Mucosa of stomach (tissue), 1 donor: Measurements from ENCODE around the gene NKAPD1.

Experiments used
- H3K27me3 ChIP-seq: one replicate; pipeline ENCODE4 v1.7.0; 2013; ENCODE audit warnings: mild to moderate bottlenecking, low read length; ENCODE audit not compliant: control insufficient read depth, insufficient read depth
- H3K36me3 ChIP-seq: one replicate; pipeline ENCODE4 v1.7.0; 2013; ENCODE audit warnings: low read length; ENCODE audit not compliant: control insufficient read depth, insufficient read depth
- H3K4me1 ChIP-seq: one replicate; pipeline ENCODE4 v1.7.0; 2013; ENCODE audit warnings: mild to moderate bottlenecking, low read length; ENCODE audit not compliant: control insufficient read depth, insufficient read depth
- H3K4me3 ChIP-seq: one replicate; pipeline ENCODE4 v1.7.0; 2013; ENCODE audit warnings: low read length
- H3K9ac ChIP-seq: one replicate; pipeline ENCODE4 v1.7.0; 2013; ENCODE audit warnings: mild to moderate bottlenecking, low read length, moderate library complexity
- H3K9me3 ChIP-seq: one replicate; pipeline ENCODE4 v1.7.0; 2013; ENCODE audit warnings: mild to moderate bottlenecking, low read length, moderate library complexity; ENCODE audit not compliant: control insufficient read depth
- donor health status: Pancreatic carcinoma.

Gene NKAPD1

DNA sequence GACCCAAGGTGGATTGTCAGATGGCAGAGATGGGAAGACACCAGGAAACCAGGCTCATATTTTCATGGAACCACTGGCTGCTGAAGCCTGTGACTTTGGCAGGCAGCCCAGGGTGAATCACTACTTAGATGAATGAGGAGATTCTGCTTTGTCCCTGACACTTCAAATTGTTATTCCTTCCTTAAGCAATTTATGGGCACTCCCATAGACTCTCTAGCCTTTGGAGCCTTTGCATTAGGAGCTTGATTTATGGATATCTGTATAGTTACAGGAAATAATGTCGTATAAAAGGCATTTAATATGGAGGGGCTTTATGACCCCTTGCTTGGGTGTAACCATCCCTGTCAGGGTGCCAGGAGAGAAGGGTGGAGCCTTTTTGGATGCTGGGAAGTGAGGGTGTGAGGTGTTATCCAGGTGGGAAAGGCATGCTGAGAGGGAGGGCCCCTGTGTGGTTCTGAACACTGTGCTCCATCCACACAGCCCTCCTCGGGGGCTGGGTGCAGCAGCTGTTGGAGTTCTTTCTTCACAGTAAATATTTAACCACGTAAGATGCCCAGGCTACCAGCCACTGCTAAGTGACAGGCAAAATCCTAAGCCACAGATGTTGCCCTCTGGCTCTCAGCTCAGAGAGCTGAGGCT, 54.5 kb downstream of the NKAPD1 start:
- H3K4me3 ChIP-seq: no peak overlapping the region
- H3K27me3 ChIP-seq: no peaks in the 10 kb centered on the region
- no peaks in the 10 kb centered on the region for H3K36me3 ChIP-seq
- no peaks in the 10 kb centered on the region for H3K9me3 ChIP-seq
- H3K9ac ChIP-seq: no peak overlapping the region
- peaks cover 12% of the 10 kb centered on the region for H3K4me1 ChIP-seq

- Histone ChIP-seq H3K4me3 (no peak overlapping the region), H3K36me3 (no peaks in the 10 kb centered on the region), H3K9ac (no peak overlapping the region), H3K4me1 (peaks cover 12% of the 10 kb centered on the region), H3K9me3 (no peaks in the 10 kb centered on the region), H3K27me3 (no peaks in the 10 kb centered on the region)
Observed at GRCh38 chr11:112129656-112130055, 55.6 kb downstream of the NKAPD1 start.

DNA sequence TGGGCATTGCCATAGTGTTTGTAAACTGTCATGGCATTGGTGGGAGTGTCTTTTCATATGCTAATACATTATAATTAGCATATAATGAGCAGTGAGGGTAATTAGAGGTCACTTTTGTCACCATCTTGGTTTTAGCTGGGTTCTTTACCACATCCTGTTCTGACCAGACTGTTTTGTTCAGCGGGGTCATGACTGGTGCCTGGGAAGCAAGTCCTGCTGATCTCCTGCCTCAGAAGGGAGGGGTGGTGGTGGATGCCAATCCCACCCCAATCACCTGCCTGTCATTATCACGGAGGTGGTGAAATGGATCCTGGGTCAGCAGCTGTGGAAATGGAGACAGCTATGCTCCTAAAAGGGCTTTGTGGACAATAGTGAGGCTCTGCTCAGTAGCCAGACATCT, 58.6 kb downstream of the NKAPD1 start:
- H3K27me3 ChIP-seq: no peaks in the 10 kb centered on the region
- H3K9ac ChIP-seq: no peak overlapping the region
- H3K9me3 ChIP-seq: no peaks in the 10 kb centered on the region
- no peak overlapping the region for H3K4me3 ChIP-seq
- peaks cover 12% of the 10 kb centered on the region for H3K4me1 ChIP-seq
- H3K36me3 ChIP-seq: no peaks in the 10 kb centered on the region

DNA sequence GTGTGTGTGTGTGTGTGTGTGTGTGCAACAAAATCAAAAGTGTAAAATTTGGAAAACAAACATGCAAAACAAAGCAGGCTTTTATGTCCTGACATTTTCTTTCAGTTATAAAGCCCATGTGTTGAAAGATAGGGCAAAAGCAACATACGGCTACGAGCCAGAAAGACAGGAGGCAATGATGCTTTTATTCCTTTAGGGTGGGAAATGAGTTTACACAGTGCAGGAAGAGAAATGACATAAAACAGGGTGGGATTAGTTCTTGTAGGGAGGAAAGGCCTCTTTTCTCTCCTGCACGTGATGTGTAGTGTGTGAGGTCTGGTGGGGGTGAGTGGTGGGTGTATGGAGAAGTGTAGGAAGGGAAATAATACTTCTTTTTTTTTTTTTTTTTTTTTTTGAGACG, 60.4 kb downstream of the NKAPD1 start:
- H3K4me1 ChIP-seq: peaks cover 5% of the 10 kb centered on the region
- H3K36me3 ChIP-seq: no peaks in the 10 kb centered on the region
- H3K4me3 ChIP-seq: no peak overlapping the region
- no peaks in the 10 kb centered on the region for H3K9me3 ChIP-seq
- no peaks in the 10 kb centered on the region for H3K27me3 ChIP-seq
- no peak overlapping the region for H3K9ac ChIP-seq
